ENCODE data around the gene MYMX. TPM values are rescaled to one million over a fixed set of nuclear protein-coding genes. Genes with fewer than 3 reads are reported as not detected.

The MYMX gene
- total and polyA plus RNA-seq, 2 of the 13 experiments (the other 11 are each of a cell fraction or from before 2014, with no cell fraction given): not detected

GRCh38 chr6:44247338-44248302, 30.9 kb downstream of the MYMX start (continued):
- TF ChIP-seq ZNF687 (CRISPR knock-in tag; IDR thresholded peaks at IDR 0.05) (peak; percentile 97), HOXA5 (CRISPR knock-in tag; IDR thresholded peaks at IDR 0.05) (no peak), FOSL2 (CRISPR knock-in tag; IDR thresholded peaks at IDR 0.05) (peak; percentile 49; the same call in 1 of the 2 replicates), GZF1 (CRISPR knock-in tag; IDR thresholded peaks at IDR 0.05) (0 out of 2 replicates have a peak, but pooled peaks have one; percentile 64), IKZF1 (IDR thresholded peaks at IDR 0.05) (no peak), ELF4 (CRISPR knock-in tag; IDR thresholded peaks at IDR 0.05; ENCODE audit: borderline replicate concordance) (no peak; the same call in 1 of the 2 replicates), RXRB (CRISPR knock-in tag; IDR thresholded peaks at IDR 0.05; ENCODE audit: borderline replicate concordance) (no peak; the same call in 1 of the 2 replicates), ZNF441 (CRISPR knock-in tag; IDR thresholded peaks at IDR 0.05; ENCODE audit: borderline replicate concordance) (no peak; the same call in 1 of the 2 replicates), ZNF83 (CRISPR knock-in tag; IDR thresholded peaks at IDR 0.05; ENCODE audit: borderline replicate concordance) (no peak), EHMT2 (IDR thresholded peaks at IDR 0.05; ENCODE audit: borderline replicate concordance, low read depth, low read length) (no peak), ZKSCAN8 (CRISPR knock-in tag; IDR thresholded peaks at IDR 0.05; ENCODE audit: borderline replicate concordance) (no peak), TCF12 (IDR thresholded peaks at IDR 0.05) (no peak), TCF12 (CRISPR knock-in tag; IDR thresholded peaks at IDR 0.05) (peak; percentile 64; the same call in 1 of the 2 replicates), RAD51 (IDR thresholded peaks at IDR 0.05; ENCODE audit: borderline replicate concordance) (no peak), NFRKB (IDR thresholded peaks at IDR 0.05) (no peak), FOXK2 (IDR thresholded peaks at IDR 0.05) (no peak; the same call in 1 of the 2 replicates), TFDP2 (CRISPR knock-in tag; IDR thresholded peaks at IDR 0.05) (peak; percentile 37), ZNF414 (CRISPR knock-in tag; IDR thresholded peaks at IDR 0.05) (no peak), SIN3B (IDR thresholded peaks at IDR 0.05; ENCODE audit: low read length) (no peak; the same call in 1 of the 2 replicates), ARID5B (CRISPR knock-in tag; IDR thresholded peaks at IDR 0.05) (peak; percentile 30; the same call in 1 of the 2 replicates)
